Spleen (tissue), 7 donors: ENCODE results near the gene SECTM1.

Experiments used
- POLR2A ChIP-seq, 3 donors: fragments of 450-650 bp; IDR thresholded peaks; one replicate each; pipeline ENCODE4 v1.5.1; 2017; ENCODE audit warnings: antibody characterized with exemption in 3 of 3, mild to moderate bottlenecking in 1 of 3
- TF ChIP-seq, protein P1 (sequence below), 11 experiments: fragments of 200-600 bp in 7 of 11; fragments of 450-650 bp in 4 of 11; sonication (generic) in 4 of 11; IDR thresholded peaks in 8 of 11; conservative IDR thresholded peaks in 3 of 11; 1 replicate in 7 of 11; 2 replicates in 4 of 11; pipeline versions ENCODE4 v1.4.0 to v1.8.0; 2016 to 2021; ENCODE audit warnings: antibody characterized with exemption in 11 of 11, inconsistent platforms in 4 of 11, mild to moderate bottlenecking in 1 of 11
- donor health status: DM: no; HTN: no; CAD: no; lungs with moderate emphysema.
- donor health status: DM: no; HTN: no; CAD: no.
- donor health status: DM: no; HTN: no; CAD: no.

DNA sequence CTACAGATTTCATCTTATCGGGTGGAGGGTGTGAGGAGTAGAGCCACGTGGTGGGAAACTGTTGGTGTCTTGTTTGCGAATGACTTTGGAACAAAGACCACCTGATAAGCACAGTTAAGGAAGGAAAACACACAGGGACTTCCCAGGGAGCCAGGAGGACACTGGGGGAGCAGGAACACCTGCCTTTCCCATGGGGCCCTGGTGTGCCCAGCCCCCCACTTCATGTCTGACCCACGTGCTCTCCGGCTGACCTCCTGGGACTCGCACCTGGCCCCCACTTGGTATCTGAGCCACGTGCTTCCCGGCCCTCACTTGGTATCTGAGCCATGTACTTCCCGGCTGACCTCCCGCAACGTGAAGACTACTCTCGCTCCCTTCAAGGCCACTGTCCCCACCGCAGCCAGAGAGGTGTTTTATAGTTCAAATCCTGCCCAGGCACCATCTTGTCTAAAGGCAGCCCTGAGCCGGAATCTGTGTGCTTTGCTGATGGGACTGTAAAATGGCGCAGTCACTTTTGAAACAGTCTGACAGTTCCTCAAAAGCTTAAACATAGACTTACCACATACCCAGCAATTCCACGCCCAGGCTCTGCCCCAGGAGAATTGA is 54.7 kb downstream of the SECTM1 start:
- no peak for TF ChIP-seq POLR2A (IDR thresholded peaks at IDR 0.05)
- TF ChIP-seq, protein P1, sequence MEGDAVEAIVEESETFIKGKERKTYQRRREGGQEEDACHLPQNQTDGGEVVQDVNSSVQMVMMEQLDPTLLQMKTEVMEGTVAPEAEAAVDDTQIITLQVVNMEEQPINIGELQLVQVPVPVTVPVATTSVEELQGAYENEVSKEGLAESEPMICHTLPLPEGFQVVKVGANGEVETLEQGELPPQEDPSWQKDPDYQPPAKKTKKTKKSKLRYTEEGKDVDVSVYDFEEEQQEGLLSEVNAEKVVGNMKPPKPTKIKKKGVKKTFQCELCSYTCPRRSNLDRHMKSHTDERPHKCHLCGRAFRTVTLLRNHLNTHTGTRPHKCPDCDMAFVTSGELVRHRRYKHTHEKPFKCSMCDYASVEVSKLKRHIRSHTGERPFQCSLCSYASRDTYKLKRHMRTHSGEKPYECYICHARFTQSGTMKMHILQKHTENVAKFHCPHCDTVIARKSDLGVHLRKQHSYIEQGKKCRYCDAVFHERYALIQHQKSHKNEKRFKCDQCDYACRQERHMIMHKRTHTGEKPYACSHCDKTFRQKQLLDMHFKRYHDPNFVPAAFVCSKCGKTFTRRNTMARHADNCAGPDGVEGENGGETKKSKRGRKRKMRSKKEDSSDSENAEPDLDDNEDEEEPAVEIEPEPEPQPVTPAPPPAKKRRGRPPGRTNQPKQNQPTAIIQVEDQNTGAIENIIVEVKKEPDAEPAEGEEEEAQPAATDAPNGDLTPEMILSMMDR (IDR thresholded peaks at IDR 0.05 in 8 of 11, conservative IDR thresholded peaks at IDR 0.05 in 3 of 11), result no peak
